ENCODE measurements around the gene EVA1A. TPM values are rescaled to one million over a fixed set of nuclear protein-coding genes. Genes with fewer than 3 reads are reported as not detected.

Gene EVA1A
- total RNA-seq, 2 experiments from 2014 or later: not detected

GRCh38 chr2:75603477-75603876 lies 42.7 kb upstream of the EVA1A start:
- no TSS peak for BruUV-seq (replicated peaks)
- no peak overlapping the region for H3K4me2 ChIP-seq (ENCODE audit: low read length)

GRCh38 chr2:75602724-75603342 lies 42.1 kb upstream of the EVA1A start:
- Histone ChIP-seq H4K20me1 (ENCODE audit: insufficient read depth, low read length) (no peaks in the 10 kb centered on the region), H3K36me3 (ENCODE audit: insufficient read depth, low read length) (no peaks in the 10 kb centered on the region), H3K9me2 (ENCODE audit: insufficient read depth, low read length) (no peaks in the 10 kb centered on the region), H3K27ac (ENCODE audit: low read depth, low read length, poor library complexity, severe bottlenecking) (no peak overlapping the region), H3K4me2 (ENCODE audit: low read length) (no peak overlapping the region), H3K4me1 (ENCODE audit: insufficient read depth, low read length, poor library complexity, severe bottlenecking) (no peaks in the 10 kb centered on the region), H3K79me2 (ENCODE audit: insufficient read depth, low read depth, low read length) (no peaks in the 10 kb centered on the region), H3K9me3 (ENCODE audit: low read length) (no peaks in the 10 kb centered on the region), H3K4me3 (ENCODE audit: low read depth, low read length, poor library complexity, severe bottlenecking) (no peak overlapping the region), H2AFZ (ENCODE audit: low read length) (no peak overlapping the region)
- ChIA-PET POLR2A (no interaction called here), CTCF (ENCODE audit: unreplicated experiment) (no interaction called here)
- no peak for DNase-seq (ENCODE audit: low spot score)
- BruUV-seq (replicated peaks): no TSS peak
- TF ChIP-seq CTCF (conservative IDR thresholded peaks at IDR 0.05; ENCODE audit: low read length): no peak
- no peak for TF ChIP-seq EZH2phosphoT487 (IDR thresholded peaks at IDR 0.05; ENCODE audit: borderline replicate concordance, low read depth, low read length)
- intact Hi-C loops (cut with micrococcal nuclease; ENCODE audit: unreplicated experiment): loop anchor here (10.0 kb wide), 1 partner anchor 138 kb away; no protein-coding TSS in a partner anchor

More at GRCh38 chr2:75603477-75603876, 42.7 kb upstream of the EVA1A start:
- H3K9me2 ChIP-seq (ENCODE audit: insufficient read depth, low read length): no peaks in the 10 kb centered on the region
- H3K27ac ChIP-seq (ENCODE audit: low read depth, low read length, poor library complexity, severe bottlenecking): no peak overlapping the region
- H3K9me3 ChIP-seq (ENCODE audit: low read length): no peaks in the 10 kb centered on the region
- no peak overlapping the region for H2AFZ ChIP-seq (ENCODE audit: low read length)
- no peaks in the 10 kb centered on the region for H4K20me1 ChIP-seq (ENCODE audit: insufficient read depth, low read length)
- ChIA-PET POLR2A (interaction anchor here (0.7 kb wide), 1 partner anchor 410 kb away, joined by 3 read pairs; no protein-coding TSS in a partner anchor), CTCF (ENCODE audit: unreplicated experiment) (no interaction called here)
- H3K79me2 ChIP-seq (ENCODE audit: insufficient read depth, low read depth, low read length): no peaks in the 10 kb centered on the region
- no peak for TF ChIP-seq EZH2phosphoT487 (IDR thresholded peaks at IDR 0.05; ENCODE audit: borderline replicate concordance, low read depth, low read length)
- no peak for TF ChIP-seq CTCF (conservative IDR thresholded peaks at IDR 0.05; ENCODE audit: low read length)
- intact Hi-C loops (cut with micrococcal nuclease; ENCODE audit: unreplicated experiment): loop anchor here (10.0 kb wide), 1 partner anchor 139 kb away; no protein-coding TSS in a partner anchor
- no peak overlapping the region for H3K4me3 ChIP-seq (ENCODE audit: low read depth, low read length, poor library complexity, severe bottlenecking)
- no peaks in the 10 kb centered on the region for H3K4me1 ChIP-seq (ENCODE audit: insufficient read depth, low read length, poor library complexity, severe bottlenecking)
- H3K36me3 ChIP-seq (ENCODE audit: insufficient read depth, low read length): no peaks in the 10 kb centered on the region
- DNase-seq (ENCODE audit: low spot score): no peak

GRCh38 chr2:75600461-75601011 lies 39.8 kb upstream of the EVA1A start:
- Histone ChIP-seq H3K4me3 (ENCODE audit: low read depth, low read length, poor library complexity, severe bottlenecking) (no peak overlapping the region), H4K20me1 (ENCODE audit: insufficient read depth, low read length) (no peaks in the 10 kb centered on the region), H3K9me3 (ENCODE audit: low read length) (no peaks in the 10 kb centered on the region), H3K4me1 (ENCODE audit: insufficient read depth, low read length, poor library complexity, severe bottlenecking) (no peaks in the 10 kb centered on the region), H3K4me2 (ENCODE audit: low read length) (no peak overlapping the region), H2AFZ (ENCODE audit: low read length) (no peak overlapping the region), H3K9me2 (ENCODE audit: insufficient read depth, low read length) (no peaks in the 10 kb centered on the region), H3K79me2 (ENCODE audit: insufficient read depth, low read depth, low read length) (no peaks in the 10 kb centered on the region), H3K27ac (ENCODE audit: low read depth, low read length, poor library complexity, severe bottlenecking) (no peak overlapping the region), H3K36me3 (ENCODE audit: insufficient read depth, low read length) (no peaks in the 10 kb centered on the region)
- intact Hi-C loops (cut with micrococcal nuclease; ENCODE audit: unreplicated experiment): loop anchor here (10.0 kb wide), 1 partner anchor 136 kb away; no protein-coding TSS in a partner anchor
- ChIA-PET POLR2A (no interaction called here), CTCF (ENCODE audit: unreplicated experiment) (interaction anchor here (0.6 kb wide), 1 partner anchor 1240 kb away, joined by 3 read pairs; no protein-coding TSS in a partner anchor)
- TF ChIP-seq EZH2phosphoT487 (IDR thresholded peaks at IDR 0.05; ENCODE audit: borderline replicate concordance, low read depth, low read length) (no peak), CTCF (conservative IDR thresholded peaks at IDR 0.05; ENCODE audit: low read length) (no peak)
- DNase-seq (ENCODE audit: low spot score): no peak
- no TSS peak for BruUV-seq (replicated peaks)
